GM23338 (cell line): ENCODE results near the gene TSLP. TPM values are rescaled to one million over a fixed set of nuclear protein-coding genes. Genes with fewer than 3 reads are reported as not detected.

Experiments
- CREB1 ChIP-seq: fragments of 250-450 bp; sonication (Bioruptor Pico); IDR thresholded peaks from 2 replicates; pipeline ENCODE4 v1.5.0; 2020; ENCODE audit warnings: low read depth, mild to moderate bottlenecking, moderate library complexity
- CTCF ChIP-seq, 2 experiments: fragments of 200-600 bp in 1 of 2; sonication (generic) in 1 of 2; conservative IDR thresholded peaks; 2 replicates each; pipeline versions ENCODE4 v1.5.1 to v1.6.1; 2016 to 2017; ENCODE audit warnings: antibody characterized with exemption in 2 of 2, low read depth in 2 of 2, mild to moderate bottlenecking in 2 of 2, moderate library complexity in 1 of 2
- EZH2 ChIP-seq: fragments of 200-600 bp; sonication (generic); IDR thresholded peaks from one replicate; pipeline ENCODE4 v1.8.0; 2017; ENCODE audit warnings: antibody characterized with exemption, mild to moderate bottlenecking, low read depth; ENCODE audit not compliant: unreplicated experiment
- EZH2phosphoT487 ChIP-seq: fragments of 200-600 bp; sonication (generic); IDR thresholded peaks from one replicate; pipeline ENCODE4 v1.8.1; 2018; ENCODE audit warnings: antibody characterized with exemption; ENCODE audit not compliant: unreplicated experiment
- NANOG ChIP-seq: IDR thresholded peaks from 2 replicates; pipeline ENCODE4 v1.6.1; 2016; ENCODE audit warnings: antibody characterized with exemption, borderline replicate concordance
- POLR2AphosphoS5 ChIP-seq: IDR thresholded peaks from 2 replicates; pipeline ENCODE4 v1.6.1; 2016; ENCODE audit warnings: antibody characterized with exemption, low read depth
- REST ChIP-seq: IDR thresholded peaks from one replicate; pipeline ENCODE4 v1.6.1; 2018; ENCODE audit warnings: antibody characterized with exemption; ENCODE audit not compliant: unreplicated experiment
- STAT1 ChIP-seq: IDR thresholded peaks from one replicate; pipeline ENCODE4 v1.6.1; 2016; ENCODE audit warnings: antibody characterized with exemption; ENCODE audit not compliant: unreplicated experiment
- ZNF114 ChIP-seq: fragments of 250-450 bp; sonication (Bioruptor Pico); IDR thresholded peaks from 2 replicates; pipeline ENCODE4 v1.5.0; 2020; ENCODE audit warnings: mild to moderate bottlenecking, moderate library complexity
- ZNF331 ChIP-seq: fragments of 250-450 bp; sonication (Bioruptor Pico); IDR thresholded peaks from 2 replicates; pipeline ENCODE4 v1.5.0; 2020; ENCODE audit warnings: low read depth, mild to moderate bottlenecking, moderate library complexity
- ZNF462 ChIP-seq: fragments of 250-450 bp; sonication (Bioruptor Pico); IDR thresholded peaks from 2 replicates; pipeline ENCODE4 v1.5.0; 2020; ENCODE audit warnings: mild to moderate bottlenecking, moderate library complexity
- polyA plus RNA-seq: library from polyadenylated mRNA; unstranded; fragments of >200 nt; fragmentation: Nextera tagmentation; extraction: Ambion mirVana; gene quantifications from 2 replicates; pipeline ENCODE4 v1.2.1, GENCODE V29; 2016
- total RNA-seq: library from RNA; depleted of rRNA; stranded (reverse); fragments of >200 nt; shearing (Covaris generic); gene quantifications from 2 replicates; pipeline ENCODE4 v1.2.3, GENCODE V29; 2014

Gene TSLP
- total and polyA plus RNA-seq, 2 experiments from 2014 or later: 0.35 to 1.5 TPM

- peak; percentile 63; the same call in 1 of the 2 replicates for TF ChIP-seq ZNF462
- peak; percentile 96 for TF ChIP-seq ZNF114 (CRISPR knock-in tag)
- no peak for TF ChIP-seq NANOG
- TF ChIP-seq STAT1: no peak
- no peak for TF ChIP-seq CTCF (conservative IDR thresholded peaks at IDR 0.05; ENCODE audit: low read depth in 2 of 2)
- TF ChIP-seq ZNF331 (CRISPR knock-in tag): no peak
- no peak for TF ChIP-seq EZH2
- TF ChIP-seq CREB1 (CRISPR knock-in tag): peak; percentile 86
- no peak for TF ChIP-seq REST
- TF ChIP-seq EZH2phosphoT487: no peak
- peak; percentile 88 for TF ChIP-seq POLR2AphosphoS5
Measured at GRCh38 chr5:111092062-111092853, 20.7 kb downstream of the TSLP start, which contains the start of gene WDR36 (continued).
